ENCODE results near the gene LUM. TPM values are rescaled to one million over a fixed set of nuclear protein-coding genes. Genes with fewer than 3 reads are reported as not detected.

Gene LUM
- total RNA-seq, 6 donors from 2014 or later: 51.3 to 281 (median 158) TPM

GRCh38 chr12:91108196-91108755 is 3.0 kb downstream of the LUM start:
- H3K27ac ChIP-seq: peak overlapping the region in 2 of 4 donors; percentile 44 to 53
- ATAC-seq (ENCODE audit: low FRiP score in 2 of 2): no peak
- no peaks in the 10 kb centered on the region for H3K4me1 ChIP-seq

GRCh38 chr12:91106283-91106682 is 5.0 kb downstream of the LUM start:
- peak overlapping the region in 1 of 4 donors; percentile 7 for H3K4me3 ChIP-seq
- no peaks in the 10 kb centered on the region for H3K9me3 ChIP-seq
- TF ChIP-seq POLR2AphosphoS5 (IDR thresholded peaks at IDR 0.05) (no peak), EP300 (IDR thresholded peaks at IDR 0.05) (no peak), CTCF (IDR thresholded peaks at IDR 0.05) (no peak), POLR2A (IDR thresholded peaks at IDR 0.05) (no peak)
- H3K4me1 ChIP-seq: no peaks in the 10 kb centered on the region
- H3K27ac ChIP-seq: peak overlapping the region in 1 of 4 donors; percentile 45
- ATAC-seq (ENCODE audit: low FRiP score in 2 of 2) (no peak), DNase-seq (no peak)
- H3K27me3 ChIP-seq: no peaks in the 10 kb centered on the region
- H3K36me3 ChIP-seq: no peaks in the 10 kb centered on the region

More at GRCh38 chr12:91108196-91108755, 3.0 kb downstream of the LUM start:
- peak overlapping the region in 1 of 4 donors; percentile 21 for H3K4me3 ChIP-seq
- no peak for DNase-seq
- no peaks in the 10 kb centered on the region for H3K9me3 ChIP-seq
- H3K36me3 ChIP-seq: no peaks in the 10 kb centered on the region
- no peaks in the 10 kb centered on the region for H3K27me3 ChIP-seq
- WGBS, 2 donors: 85 to 86% methylated on average over 5 of the region's 5 CpGs
- no peak for TF ChIP-seq CTCF (IDR thresholded peaks at IDR 0.05)
- TF ChIP-seq POLR2A (IDR thresholded peaks at IDR 0.05): no peak
- no peak for TF ChIP-seq EP300 (IDR thresholded peaks at IDR 0.05)
- TF ChIP-seq POLR2AphosphoS5 (IDR thresholded peaks at IDR 0.05): no peak

- ATAC-seq (ENCODE audit: low FRiP score in 2 of 2) (no peak), DNase-seq (no peak)
- H3K27me3 ChIP-seq: no peaks in the 10 kb centered on the region
- 76 to 84% methylated on average over 5 of the region's 5 CpGs for WGBS, 2 donors
- no peaks in the 10 kb centered on the region for H3K4me1 ChIP-seq
- H3K4me3 ChIP-seq: peak overlapping the region in 1 of 4 donors; percentile 7
- H3K27ac ChIP-seq: peak overlapping the region; percentile 6 to 41 (median 14)
- no peak for TF ChIP-seq CTCF (IDR thresholded peaks at IDR 0.05)
- no peak for TF ChIP-seq EP300 (IDR thresholded peaks at IDR 0.05)
- TF ChIP-seq POLR2AphosphoS5 (IDR thresholded peaks at IDR 0.05): no peak
- no peak for TF ChIP-seq POLR2A (IDR thresholded peaks at IDR 0.05)
- no peaks in the 10 kb centered on the region for H3K9me3 ChIP-seq
- H3K36me3 ChIP-seq: no peaks in the 10 kb centered on the region
These were observed 5.5 kb downstream of the LUM start for GRCh38 chr12:91105807-91106206.

GRCh38 chr12:91104812-91105466 is 6.4 kb downstream of the LUM start:
- WGBS, 2 donors: 63 to 82% methylated on average over 1 of the region's 1 CpG
- peak overlapping the region in 3 of 4 donors; percentile 6 to 16 (median 12) for H3K27ac ChIP-seq
- DNase-seq (no peak), ATAC-seq (ENCODE audit: low FRiP score in 2 of 2) (no peak)
- no peaks in the 10 kb centered on the region for H3K27me3 ChIP-seq
- no peak for TF ChIP-seq CTCF (IDR thresholded peaks at IDR 0.05)
- TF ChIP-seq POLR2AphosphoS5 (IDR thresholded peaks at IDR 0.05): no peak
- TF ChIP-seq EP300 (IDR thresholded peaks at IDR 0.05): no peak
- no peak for TF ChIP-seq POLR2A (IDR thresholded peaks at IDR 0.05)
- no peaks in the 10 kb centered on the region for H3K36me3 ChIP-seq
- no peak overlapping the region for H3K4me3 ChIP-seq
- no peaks in the 10 kb centered on the region for H3K4me1 ChIP-seq
- H3K9me3 ChIP-seq: no peaks in the 10 kb centered on the region

GRCh38 chr12:91103624-91104023 is 7.7 kb downstream of the LUM start:
- no peaks in the 10 kb centered on the region for H3K4me1 ChIP-seq
- no peaks in the 10 kb centered on the region for H3K27me3 ChIP-seq
- no peak for ATAC-seq (ENCODE audit: low FRiP score in 2 of 2)
- H3K4me3 ChIP-seq: no peak overlapping the region
- WGBS, 2 donors: 41% methylated on average over 1 of the region's 1 CpG
- TF ChIP-seq POLR2A (IDR thresholded peaks at IDR 0.05): no peak
- no peak for TF ChIP-seq EP300 (IDR thresholded peaks at IDR 0.05)
- no peak for TF ChIP-seq POLR2AphosphoS5 (IDR thresholded peaks at IDR 0.05)
- no peak for TF ChIP-seq CTCF (IDR thresholded peaks at IDR 0.05)
- no peaks in the 10 kb centered on the region for H3K9me3 ChIP-seq
- DNase-seq: no peak
- no peaks in the 10 kb centered on the region for H3K36me3 ChIP-seq
- H3K27ac ChIP-seq: no peak overlapping the region

Measured in upper lobe of left lung (tissue), 6 donors.